DOHH2 (cell line): ENCODE measurements around the gene NDUFS7.

Experiments used
- H3F3A ChIP-seq: fragments of 200-600 bp; sonication (generic), shearing (Covaris generic); 2 replicates; pipeline ENCODE4 v1.6.0; 2016; ENCODE audit warnings: antibody characterized with exemption, mild to moderate bottlenecking; ENCODE audit not compliant: control insufficient read depth, insufficient read depth
- H3K27ac ChIP-seq: fragments of 200-600 bp; sonication (generic); 2 replicates; pipeline ENCODE4 v1.5.1; 2014; ENCODE audit warnings: low read depth, mild to moderate bottlenecking, low read length, moderate library complexity
- H3K27me3 ChIP-seq: fragments of 200-600 bp; sonication (generic); 2 replicates; pipeline ENCODE4 v1.6.1; 2014; ENCODE audit warnings: mild to moderate bottlenecking, low read length, mixed read lengths; ENCODE audit not compliant: control insufficient read depth
- H3K36me3 ChIP-seq: fragments of 200-600 bp; sonication (generic); 2 replicates; pipeline ENCODE4 v1.6.1; 2014; ENCODE audit warnings: mild to moderate bottlenecking, low read length, moderate library complexity, mixed read lengths; ENCODE audit not compliant: control insufficient read depth
- H3K4me1 ChIP-seq: fragments of 200-600 bp; sonication (generic); 2 replicates; pipeline ENCODE4 v1.6.1; 2014; ENCODE audit warnings: mild to moderate bottlenecking, low read length, mixed read lengths; ENCODE audit not compliant: control insufficient read depth
- H3K4me2 ChIP-seq: fragments of 200-600 bp; sonication (generic); 2 replicates; pipeline ENCODE4 v1.6.0; 2014; ENCODE audit warnings: mild to moderate bottlenecking, low read length, moderate library complexity
- H3K4me3 ChIP-seq: fragments of 200-600 bp; sonication (generic); 2 replicates; pipeline ENCODE4 v1.5.1; 2014; ENCODE audit warnings: mild to moderate bottlenecking, low read length, mixed read lengths
- H3K79me2 ChIP-seq: fragments of 200-600 bp; sonication (generic); 2 replicates; pipeline ENCODE4 v1.6.1; 2014; ENCODE audit warnings: mild to moderate bottlenecking, low read length, mixed read lengths; ENCODE audit not compliant: control insufficient read depth
- H3K9me2 ChIP-seq: fragments of 200-600 bp; sonication (generic); replicated peaks from 2 replicates; pipeline ENCODE4 v1.6.1; 2014; ENCODE audit warnings: mild to moderate bottlenecking, low read length, mixed read lengths; ENCODE audit not compliant: control insufficient read depth
- H3K9me3 ChIP-seq: fragments of 200-600 bp; sonication (generic); 2 replicates; pipeline ENCODE4 v1.6.1; 2014; ENCODE audit warnings: antibody characterized with exemption, low read length, mixed read lengths; ENCODE audit not compliant: control insufficient read depth, insufficient read depth
- H4K20me1 ChIP-seq: fragments of 200-600 bp; sonication (generic); 2 replicates; pipeline ENCODE4 v1.6.0; 2014; ENCODE audit warnings: low read depth, mild to moderate bottlenecking, antibody characterized with exemption, low read length, moderate library complexity; ENCODE audit not compliant: control insufficient read depth, insufficient read depth
- CTCF ChIP-seq: fragments of 200-600 bp; sonication (generic); IDR thresholded peaks from one replicate; pipeline ENCODE4 v1.5.1; 2014; ENCODE audit warnings: antibody characterized with exemption, mild to moderate bottlenecking, low read depth, low read length; ENCODE audit not compliant: poor library complexity, severe bottlenecking
- EZH2phosphoT487 ChIP-seq: fragments of 200-600 bp; sonication (generic); IDR thresholded peaks from 2 replicates; pipeline ENCODE4 v1.6.1; 2017; ENCODE audit warnings: borderline replicate concordance, mild to moderate bottlenecking, antibody characterized with exemption, low read length, moderate library complexity, mixed read lengths

NDUFS7 gene

DNA sequence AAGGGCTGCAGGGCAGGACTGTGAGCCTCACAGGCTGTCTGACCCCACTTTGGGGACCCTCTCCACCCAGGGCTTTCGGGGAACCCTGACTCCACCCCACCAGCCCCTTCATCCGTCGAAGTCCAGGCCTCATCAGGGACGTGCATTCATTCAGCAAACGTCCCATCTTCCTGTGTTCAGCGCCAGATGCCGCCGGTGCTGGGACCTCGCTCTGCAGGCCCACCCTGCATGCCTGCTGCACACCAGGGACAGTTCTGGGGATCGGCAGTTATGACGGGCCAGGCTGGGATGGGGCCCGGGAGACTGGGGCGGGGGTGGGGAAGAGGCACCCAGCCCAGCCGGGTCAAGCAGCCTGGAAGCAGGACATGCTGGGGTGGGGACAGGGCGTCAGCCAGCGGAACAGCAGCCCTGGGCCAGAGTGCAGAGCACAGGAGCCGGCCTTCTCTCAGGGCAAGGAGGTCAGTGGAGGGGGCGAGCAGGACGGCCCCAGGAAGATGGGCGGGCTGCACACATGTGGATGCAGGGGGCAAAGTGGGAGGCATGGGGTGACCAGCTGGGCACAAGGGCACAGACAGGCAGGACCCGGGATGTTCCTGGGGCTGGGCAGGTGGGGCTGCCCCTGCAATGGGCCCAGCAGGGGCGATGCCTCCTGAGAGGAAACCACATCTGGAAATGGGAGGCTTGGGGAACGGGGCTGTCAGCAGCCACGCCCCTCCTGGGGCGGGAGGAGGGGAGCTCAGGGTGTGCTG is 12.5 kb downstream of the NDUFS7 start:
- H3K79me2 ChIP-seq: peaks cover 14% of the 10 kb centered on the region
- no peak overlapping the region for H3K4me2 ChIP-seq
- peaks cover 3% of the 10 kb centered on the region; the same call in 1 of the 2 replicates for H3F3A ChIP-seq
- H4K20me1 ChIP-seq: peaks cover 3% of the 10 kb centered on the region
- peaks cover 27% of the 10 kb centered on the region; the same call in 1 of the 2 replicates for H3K36me3 ChIP-seq
- no peaks in the 10 kb centered on the region for H3K27me3 ChIP-seq
- peaks cover 8% of the 10 kb centered on the region for H3K4me1 ChIP-seq
- TF ChIP-seq EZH2phosphoT487: no peak
- no peak for TF ChIP-seq CTCF
- H3K4me3 ChIP-seq: no peak overlapping the region
- no peak overlapping the region for H3K27ac ChIP-seq
- no peaks in the 10 kb centered on the region for H3K9me3 ChIP-seq
- no peaks in the 10 kb centered on the region for H3K9me2 ChIP-seq

DNA sequence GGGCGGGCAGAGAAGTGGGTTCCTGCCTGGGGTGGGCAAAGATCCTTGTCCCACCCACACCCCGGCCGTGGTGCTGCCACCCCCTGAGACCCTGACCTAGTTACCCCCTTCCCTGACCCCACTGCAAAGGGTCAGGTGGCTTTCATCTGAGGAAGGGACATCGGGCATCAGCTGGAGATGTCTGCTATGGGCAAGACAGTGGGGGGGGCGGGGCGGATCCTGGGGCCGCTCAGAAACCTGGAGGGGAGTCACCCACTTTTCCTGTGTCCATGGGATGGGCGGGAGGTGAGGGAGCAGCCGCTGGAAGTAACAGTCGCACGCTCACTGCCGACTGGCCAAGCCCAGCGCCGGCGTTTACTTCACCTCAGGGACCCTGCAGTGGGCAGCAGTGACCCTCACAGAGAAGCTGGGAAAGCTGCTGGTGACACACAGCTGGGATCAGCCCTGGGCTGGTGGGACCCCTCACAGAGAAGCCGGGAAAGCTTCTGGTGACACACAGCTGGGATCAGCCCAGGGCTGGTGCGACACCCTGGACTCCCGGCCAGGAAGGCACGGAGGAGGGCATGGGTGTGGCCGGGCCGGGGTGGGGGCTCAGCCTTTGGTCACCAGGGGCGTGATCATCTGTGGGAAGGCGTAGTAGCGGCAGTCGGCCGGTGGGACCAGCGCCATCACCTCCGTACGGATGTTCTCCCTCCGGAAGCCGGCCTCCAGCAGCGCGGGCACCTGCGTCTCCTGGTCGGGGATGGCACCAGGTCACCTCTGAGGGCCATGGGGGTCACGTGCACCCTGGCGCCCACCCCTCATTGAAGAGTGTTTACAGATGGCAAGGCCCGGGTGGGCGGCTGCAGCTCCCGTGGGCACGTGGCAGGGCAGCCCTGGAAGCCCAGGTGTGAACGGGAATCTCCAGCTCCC is 13.3 kb downstream of the NDUFS7 start:
- peaks cover 13% of the 10 kb centered on the region for H3K4me1 ChIP-seq
- H3F3A ChIP-seq: peaks cover 3% of the 10 kb centered on the region; the same call in 1 of the 2 replicates
- no peaks in the 10 kb centered on the region for H3K9me2 ChIP-seq
- H4K20me1 ChIP-seq: peaks cover 3% of the 10 kb centered on the region
- H3K36me3 ChIP-seq: peaks cover 27% of the 10 kb centered on the region; the same call in 1 of the 2 replicates
- TF ChIP-seq EZH2phosphoT487 (no peak), CTCF (no peak)
- H3K9me3 ChIP-seq: no peaks in the 10 kb centered on the region
- peaks cover 14% of the 10 kb centered on the region for H3K79me2 ChIP-seq
- no peaks in the 10 kb centered on the region for H3K27me3 ChIP-seq
- H3K4me3 ChIP-seq: no peak overlapping the region
- no peak overlapping the region for H3K4me2 ChIP-seq
- H3K27ac ChIP-seq: no peak overlapping the region

- TF ChIP-seq EZH2phosphoT487 (no peak), CTCF (no peak)
- H3F3A ChIP-seq: peaks cover 3% of the 10 kb centered on the region; the same call in 1 of the 2 replicates
- H3K4me3 ChIP-seq: no peak overlapping the region
- H3K27ac ChIP-seq: no peak overlapping the region
- peaks cover 19% of the 10 kb centered on the region; the same call in 1 of the 2 replicates for H3K36me3 ChIP-seq
- peaks cover 3% of the 10 kb centered on the region for H4K20me1 ChIP-seq
- H3K4me2 ChIP-seq: no peak overlapping the region
- no peaks in the 10 kb centered on the region for H3K9me2 ChIP-seq
- H3K9me3 ChIP-seq: no peaks in the 10 kb centered on the region
- peaks cover 14% of the 10 kb centered on the region for H3K79me2 ChIP-seq
- peaks cover 7% of the 10 kb centered on the region for H3K27me3 ChIP-seq
- peaks cover 21% of the 10 kb centered on the region for H3K4me1 ChIP-seq
These were observed 14.1 kb downstream of the NDUFS7 start for GRCh38 chr19:1397838-1398237.
